Endothelial cell of umbilical vein (primary cell): ENCODE data around the gene LTO1.

Source experiments
- CTCF ChIP-seq, 2 donors: IDR thresholded peaks; 1 replicate in 1 of 2; 2 replicates in 1 of 2; pipeline ENCODE4 v1.5.1; 2011; ENCODE audit warnings: low read length in 2 of 2, mild to moderate bottlenecking in 2 of 2, moderate library complexity in 2 of 2, control low read depth in 1 of 2, inconsistent platforms in 1 of 2, low read depth in 1 of 2; ENCODE audit not compliant: insufficient read depth in 1 of 2; ENCODE audit errors: extremely low read depth in 1 of 2
- POLR2A ChIP-seq: IDR thresholded peaks from 2 replicates; pipeline ENCODE4 v1.6.1; 2012; ENCODE audit warnings: low read depth, mild to moderate bottlenecking, control low read depth, low read length
- POLR2AphosphoS5 ChIP-seq: IDR thresholded peaks from 2 replicates; pipeline ENCODE4 v1.6.1; 2012; ENCODE audit warnings: low read depth, mild to moderate bottlenecking, control low read depth, low read length, moderate library complexity; ENCODE audit not compliant: insufficient read depth

GRCh38 chr11:69649576-69649900 is 25.6 kb downstream of the LTO1 start:
- no peak for TF ChIP-seq POLR2A
- no peak for TF ChIP-seq CTCF (IDR thresholded peaks at IDR 0.05; ENCODE audit: extremely low read depth in 1 of 2, insufficient read depth in 1 of 2, low read depth in 1 of 2, low read length in 2 of 2)
- no peak for TF ChIP-seq POLR2AphosphoS5
